Thymus (tissue), 11 donors: ENCODE measurements around the gene CRYBA4. TPM values are rescaled to one million over a fixed set of nuclear protein-coding genes. Genes with fewer than 3 reads are reported as not detected.

Experiments used
- DNase-seq, 9 donors: peaks; one replicate each; pipeline ENCODE4 v3.0.0-alpha.2; 2013; ENCODE audit warnings: low spot score in 9 of 9, low read depth in 6 of 9, missing footprints in 1 of 9
- H3K27ac ChIP-seq, 2 donors: one replicate each; pipeline ENCODE4 v1.5.1; 2013; ENCODE audit warnings: control low read depth in 1 of 2, low read depth in 1 of 2, low read length in 1 of 2, mild to moderate bottlenecking in 1 of 2, moderate library complexity in 1 of 2
- H3K27me3 ChIP-seq, 2 donors: one replicate each; pipeline ENCODE4 v1.5.1; 2013; ENCODE audit warnings: low read length in 1 of 2; ENCODE audit not compliant: control insufficient read depth in 2 of 2, insufficient read depth in 1 of 2
- H3K36me3 ChIP-seq, 2 donors: one replicate each; pipeline ENCODE4 v1.5.1; 2013; ENCODE audit warnings: low read length in 1 of 2, mild to moderate bottlenecking in 1 of 2, moderate library complexity in 1 of 2; ENCODE audit not compliant: control insufficient read depth in 2 of 2, insufficient read depth in 2 of 2
- H3K4me1 ChIP-seq, 2 donors: one replicate each; pipeline ENCODE4 v1.5.1; 2013; ENCODE audit warnings: low read length in 2 of 2; ENCODE audit not compliant: control insufficient read depth in 2 of 2, insufficient read depth in 2 of 2
- H3K4me3 ChIP-seq, 2 donors: one replicate each; pipeline ENCODE4 v1.5.1; 2013; ENCODE audit warnings: low read length in 2 of 2, control low read depth in 1 of 2, mild to moderate bottlenecking in 1 of 2
- H3K9me3 ChIP-seq, 2 donors: one replicate each; pipeline ENCODE4 v1.5.1; 2013; ENCODE audit warnings: low read length in 1 of 2, mild to moderate bottlenecking in 1 of 2; ENCODE audit not compliant: control insufficient read depth in 2 of 2, insufficient read depth in 1 of 2
- WGBS: extraction: QIAGEN DNeasy Blood & Tissue Kit; methylation state at CpG from one replicate; pipeline ENCODE4 v1.1.7; 2013; 5-methylcytosine and 5-hydroxymethylcytosine counted together
- polyA plus RNA-seq: library from polyadenylated mRNA; stranded (reverse); fragments of 200-250 nt; gene quantifications from one replicate; pipeline ENCODE4 v1.2.3, GENCODE V29; 2013
- total RNA-seq: library from RNA; stranded (reverse); fragments of 120-200 nt; gene quantifications from one replicate; pipeline ENCODE4 v1.2.4, GENCODE V29; 2013
- donor health status: healthy.

Gene CRYBA4
- total and polyA plus RNA-seq, 2 donors: 0.47 to 1.6 TPM

- WGBS: 62% methylated on average over 7 of the region's 7 CpGs
- DNase-seq: peak in 3 of 9 donors; percentile 16 to 28 (median 24)
- H3K9me3 ChIP-seq: peaks cover 1 to 5% of the 10 kb centered on the region in 2 donors
- H3K27me3 ChIP-seq: peaks cover 0 to 10% of the 10 kb centered on the region in 2 donors
- H3K4me3 ChIP-seq: no peak within 1 kb of the TSS
- no peak within 1 kb of the TSS for H3K27ac ChIP-seq
- no peaks in the 10 kb centered on the region for H3K36me3 ChIP-seq
- peaks cover 0 to 23% of the 10 kb centered on the region in 2 donors for H3K4me1 ChIP-seq
Measured at GRCh38 chr22:26617271-26618199, 4.2 kb upstream of the CRYBA4 start, which contains the start of gene CRYBB1. CRYBB1 (minus strand) TSS chr22:26618027; CDS start chr22:26616319, 1,708 bp downstream.

- Histone ChIP-seq H3K36me3 (no peaks in the 10 kb centered on the region), H3K4me3 (no peak overlapping the region), H3K9me3 (peaks cover 1 to 5% of the 10 kb centered on the region in 2 donors), H3K27me3 (peaks cover 0 to 6% of the 10 kb centered on the region in 2 donors), H3K4me1 (peaks cover 0 to 23% of the 10 kb centered on the region in 2 donors), H3K27ac (no peak overlapping the region)
- DNase-seq: no peak
- WGBS: 97% methylated on average over 8 of the region's 8 CpGs
Measured at GRCh38 chr22:26618455-26618854, 3.3 kb upstream of the CRYBA4 start.

GRCh38 chr22:26619510-26619909 lies 2.3 kb upstream of the CRYBA4 start:
- Histone ChIP-seq H3K4me1 (peaks cover 0 to 23% of the 10 kb centered on the region in 2 donors), H3K9me3 (peaks cover 1 to 5% of the 10 kb centered on the region in 2 donors), H3K36me3 (no peaks in the 10 kb centered on the region), H3K4me3 (no peak overlapping the region), H3K27me3 (peaks cover 0 to 1% of the 10 kb centered on the region in 2 donors), H3K27ac (no peak overlapping the region)
- WGBS: 86% methylated on average over 6 of the region's 6 CpGs
- DNase-seq: no peak

- Histone ChIP-seq H3K9me3 (peaks cover 0 to 2% of the 10 kb centered on the region in 2 donors), H3K27ac (no peak overlapping the region), H3K4me3 (no peak overlapping the region), H3K27me3 (no peaks in the 10 kb centered on the region), H3K36me3 (no peaks in the 10 kb centered on the region), H3K4me1 (peaks cover 0 to 20% of the 10 kb centered on the region in 2 donors)
- 98% methylated on average over 2 of the region's 2 CpGs for WGBS
- DNase-seq: no peak
Measured at GRCh38 chr22:26620197-26620596, 1.6 kb upstream of the CRYBA4 start.

GRCh38 chr22:26623984-26624383 lies 2.2 kb downstream of the CRYBA4 start:
- H3K36me3 ChIP-seq: no peaks in the 10 kb centered on the region
- WGBS: 99% methylated on average over 1 of the region's 1 CpG
- no peaks in the 10 kb centered on the region for H3K27me3 ChIP-seq
- no peaks in the 10 kb centered on the region for H3K4me1 ChIP-seq
- H3K27ac ChIP-seq: no peak overlapping the region
- no peak for DNase-seq
- H3K9me3 ChIP-seq: no peaks in the 10 kb centered on the region
- no peak overlapping the region for H3K4me3 ChIP-seq

GRCh38 chr22:26624803-26625202 lies 3.0 kb downstream of the CRYBA4 start:
- WGBS: 94% methylated on average over 12 of the region's 12 CpGs
- H3K27me3 ChIP-seq: no peaks in the 10 kb centered on the region
- no peak overlapping the region for H3K4me3 ChIP-seq
- H3K9me3 ChIP-seq: no peaks in the 10 kb centered on the region
- no peak overlapping the region for H3K27ac ChIP-seq
- DNase-seq: no peak
- no peaks in the 10 kb centered on the region for H3K4me1 ChIP-seq
- no peaks in the 10 kb centered on the region for H3K36me3 ChIP-seq

- H3K4me1 ChIP-seq: no peaks in the 10 kb centered on the region
Measured at GRCh38 chr22:26629988-26630761, 8.4 kb downstream of the CRYBA4 start.

GRCh38 chr22:26631282-26631681 lies 9.5 kb downstream of the CRYBA4 start:
- Histone ChIP-seq H3K4me1 (no peaks in the 10 kb centered on the region), H3K4me3 (no peak overlapping the region), H3K27me3 (no peaks in the 10 kb centered on the region), H3K36me3 (no peaks in the 10 kb centered on the region), H3K9me3 (no peaks in the 10 kb centered on the region), H3K27ac (no peak overlapping the region)
- whole genome bisulfite sequencing: 95% methylated on average over 4 of the region's 4 CpGs
- no peak for DNase-seq

More at GRCh38 chr22:26629988-26630761, 8.4 kb downstream of the CRYBA4 start:
- no peak for DNase-seq
- WGBS: 97% methylated on average over 18 of the region's 18 CpGs
- no peak overlapping the region for H3K4me3 ChIP-seq
- H3K9me3 ChIP-seq: no peaks in the 10 kb centered on the region
- no peaks in the 10 kb centered on the region for H3K36me3 ChIP-seq
- H3K27ac ChIP-seq: no peak overlapping the region
- no peaks in the 10 kb centered on the region for H3K27me3 ChIP-seq
